SIG-M5 treated with dmso at 0.1 percent for 504 hours (cell line): ENCODE data around the gene SAMD5.

Source experiments
- DNase-seq: peaks from one replicate; lab custom pipeline; 2025; ENCODE audit not compliant: unreplicated experiment; lab: John Stamatoyannopoulos, UW

The SAMD5 gene

DNA sequence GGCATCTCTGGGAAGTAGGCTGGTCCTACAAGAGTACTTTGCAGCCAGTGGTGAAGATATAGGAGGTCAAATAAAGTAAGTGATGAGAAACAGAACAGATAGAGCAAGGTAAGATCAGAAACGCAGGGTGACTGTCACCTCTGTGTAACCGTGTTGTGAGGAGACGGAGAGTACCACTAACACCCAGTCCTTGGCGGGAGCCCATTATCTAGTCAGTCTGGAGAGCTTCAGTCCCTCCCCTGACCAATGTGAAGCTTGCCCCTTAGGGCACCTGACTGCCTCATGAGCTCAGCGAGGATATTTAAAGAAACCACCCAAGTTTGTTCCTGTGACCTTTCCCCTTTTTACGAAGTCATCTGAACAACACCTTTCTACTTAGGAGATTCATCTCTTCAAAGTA lies 110.0 kb downstream of the SAMD5 start:
- DNase-seq: no peak

GRCh38 chr6:147618927-147619326 lies 110.4 kb downstream of the SAMD5 start:
- DNase-seq: peak; percentile 1
